HEK293T (cell line): ENCODE data around the gene MS4A7.
"Not testable (repeated sequence)": the region's sequence is repeated elsewhere in the genome, so short reads cannot be mapped to it uniquely, and the experiment has no call there.

Source experiments
- CTCF ChIA-PET: fragments of 350-600 bp; formaldehyde crosslinking; extraction: SDS; loops from one replicate; lab custom pipeline; 2021; ENCODE audit warnings: antibody characterized with exemption, inconsistent platforms; lab: Yijun Ruan, JAX
- POLR2A ChIA-PET: fragments of 350-600 bp; formaldehyde crosslinking; extraction: SDS; loops from one replicate; lab custom pipeline; 2020; ENCODE audit warnings: antibody characterized with exemption, inconsistent platforms; lab: Yijun Ruan, JAX
- DNase-seq: peaks from one replicate; pipeline ENCODE4 v3.0.0; 2012; ENCODE audit warnings: mixed read lengths; ENCODE audit errors: extremely low spot score
- ARNT ChIP-seq: fragments of 450-650 bp; IDR thresholded peaks from 2 replicates; pipeline ENCODE4 v1.6.1; 2017; ENCODE audit warnings: mild to moderate bottlenecking
- BHLHE40 ChIP-seq: fragments of 450-650 bp; IDR thresholded peaks from 2 replicates; pipeline ENCODE4 v1.6.1; 2016; ENCODE audit warnings: mild to moderate bottlenecking, moderate library complexity, borderline replicate concordance
- CTBP1 ChIP-seq: fragments of 450-650 bp; IDR thresholded peaks from 2 replicates; pipeline ENCODE4 v1.6.1; 2016; ENCODE audit warnings: borderline replicate concordance
- ELF4 ChIP-seq: fragments of 450-650 bp; IDR thresholded peaks from 2 replicates; pipeline ENCODE4 v1.6.1; 2017; ENCODE audit warnings: antibody characterized with exemption
- FOXA1 ChIP-seq: fragments of 450-650 bp; IDR thresholded peaks from 2 replicates; pipeline ENCODE4 v1.6.1; 2016; ENCODE audit warnings: mild to moderate bottlenecking
- FOXK2 ChIP-seq: fragments of 450-650 bp; IDR thresholded peaks from 2 replicates; pipeline ENCODE4 v1.6.1; 2016; ENCODE audit warnings: mild to moderate bottlenecking
- FOXM1 ChIP-seq: fragments of 450-650 bp; IDR thresholded peaks from 2 replicates; pipeline ENCODE4 v1.6.1; 2017; ENCODE audit warnings: mild to moderate bottlenecking, borderline replicate concordance
- HDGF ChIP-seq: fragments of 450-650 bp; IDR thresholded peaks from 2 replicates; pipeline ENCODE4 v1.6.1; 2017; ENCODE audit warnings: antibody characterized with exemption, borderline replicate concordance
- L3MBTL2 ChIP-seq: fragments of 450-650 bp; conservative IDR thresholded peaks from 2 replicates; pipeline ENCODE4 v1.6.1; 2016; ENCODE audit warnings: mild to moderate bottlenecking
- LEF1 ChIP-seq: fragments of 450-650 bp; IDR thresholded peaks from 2 replicates; pipeline ENCODE4 v1.6.1; 2017; ENCODE audit warnings: mild to moderate bottlenecking, borderline replicate concordance
- NFRKB ChIP-seq: fragments of 450-650 bp; IDR thresholded peaks from 2 replicates; pipeline ENCODE4 v1.6.1; 2016; ENCODE audit warnings: mild to moderate bottlenecking, moderate library complexity
- PKNOX1 ChIP-seq: fragments of 450-650 bp; IDR thresholded peaks from 2 replicates; pipeline ENCODE4 v1.6.1; 2016
- SP1 ChIP-seq: fragments of 450-650 bp; IDR thresholded peaks from 2 replicates; pipeline ENCODE4 v1.6.1; 2017
- SUZ12 ChIP-seq: fragments of 450-650 bp; IDR thresholded peaks from 2 replicates; pipeline ENCODE4 v1.6.1; 2016; ENCODE audit warnings: mild to moderate bottlenecking
- TARDBP ChIP-seq: fragments of 450-650 bp; IDR thresholded peaks from 2 replicates; pipeline ENCODE4 v1.6.1; 2016
- ZNF384 ChIP-seq: fragments of 450-650 bp; IDR thresholded peaks from 2 replicates; pipeline ENCODE4 v1.6.1; 2016

The MS4A7 gene

GRCh38 chr11:60357771-60358170, 20.6 kb upstream of the MS4A7 start:
- CTCF ChIA-PET, result no interaction called here
- TF ChIP-seq NFRKB (no peak), HDGF (no peak), L3MBTL2 (no peak), FOXM1 (no peak), SUZ12 (no peak), CTBP1 (no peak), FOXK2 (no peak), ELF4 (no peak), TARDBP (no peak), LEF1 (no peak), PKNOX1 (no peak), ZNF384 (no peak), FOXA1 (no peak), BHLHE40 (no peak), SP1 (no peak)
- no peak for DNase-seq

GRCh38 chr11:60360621-60361020, 17.7 kb upstream of the MS4A7 start:
- TF ChIP-seq SUZ12, result no peak
- no peak for TF ChIP-seq FOXA1
- ChIA-PET POLR2A (no interaction called here), CTCF (interaction anchor here (0.9 kb wide), 1 partner anchor 92 kb away, joined by 3 read pairs; no protein-coding TSS in a partner anchor)
- DNase-seq, result no peak

More at GRCh38 chr11:60357771-60358170, 20.6 kb upstream of the MS4A7 start:
- POLR2A ChIA-PET, result no interaction called here

GRCh38 chr11:60362241-60362640, 16.1 kb upstream of the MS4A7 start:
- no peak for DNase-seq
- ChIA-PET POLR2A (no interaction called here), CTCF (no interaction called here)
- no peak for TF ChIP-seq ARNT
- TF ChIP-seq FOXM1, result no peak

- ChIA-PET POLR2A (no interaction called here), CTCF (interaction anchor here (0.6 to 1.5 kb wide), 9 partner anchors 17 to 279 kb away, joined by 3 to 5 read pairs (median 3); no protein-coding TSS in a partner anchor)
- TF ChIP-seq L3MBTL2 (no peak), HDGF (no peak), ARNT (no peak), FOXA1 (no peak), FOXK2 (no peak), TARDBP (no peak), BHLHE40 (no peak), LEF1 (no peak), FOXM1 (no peak), CTBP1 (no peak), NFRKB (no peak), ZNF384 (no peak), SP1 (no peak), SUZ12 (no peak), PKNOX1 (no peak), ELF4 (no peak)
- DNase-seq, result peak; percentile 43
Observed at GRCh38 chr11:60363542-60364470, 14.5 kb upstream of the MS4A7 start.

GRCh38 chr11:60366262-60366904, 11.9 kb upstream of the MS4A7 start:
- DNase-seq, CTCF ChIA-PET, POLR2A ChIA-PET: not testable (repeated sequence)

GRCh38 chr11:60367009-60367408, 11.3 kb upstream of the MS4A7 start:
- ChIA-PET POLR2A (no interaction called here), CTCF (no interaction called here)
- no peak for TF ChIP-seq PKNOX1
- TF ChIP-seq HDGF, result no peak
- TF ChIP-seq SUZ12, result no peak
- TF ChIP-seq ZNF384, result no peak
- no peak for TF ChIP-seq TARDBP
- no peak for TF ChIP-seq FOXM1
- no peak for TF ChIP-seq FOXA1
- no peak for TF ChIP-seq ARNT
- TF ChIP-seq BHLHE40, result no peak
- TF ChIP-seq ELF4, result no peak
- TF ChIP-seq SP1, result no peak
- TF ChIP-seq NFRKB, result no peak
- TF ChIP-seq L3MBTL2, result no peak
- no peak for TF ChIP-seq CTBP1
- no peak for TF ChIP-seq FOXK2
- no peak for TF ChIP-seq LEF1
- DNase-seq, result no peak
